A673 (cell line): ENCODE measurements around the gene GUCY1A1.

Experiments
- CTCF ChIP-seq: fragments of 300-800, 200-600 bp; sonication (generic); conservative IDR thresholded peaks from 2 replicates; pipeline ENCODE4 v1.5.1; 2017; ENCODE audit warnings: low read depth, mild to moderate bottlenecking, antibody characterized with exemption, low read length, moderate library complexity, mixed read lengths
- EZH2 ChIP-seq: fragments of 200-600 bp; sonication (generic); IDR thresholded peaks from 2 replicates; pipeline ENCODE4 v1.6.1; 2017; ENCODE audit warnings: borderline replicate concordance, low read depth, mild to moderate bottlenecking, mixed read lengths, antibody characterized with exemption, low read length; ENCODE audit not compliant: poor library complexity, severe bottlenecking

DNA sequence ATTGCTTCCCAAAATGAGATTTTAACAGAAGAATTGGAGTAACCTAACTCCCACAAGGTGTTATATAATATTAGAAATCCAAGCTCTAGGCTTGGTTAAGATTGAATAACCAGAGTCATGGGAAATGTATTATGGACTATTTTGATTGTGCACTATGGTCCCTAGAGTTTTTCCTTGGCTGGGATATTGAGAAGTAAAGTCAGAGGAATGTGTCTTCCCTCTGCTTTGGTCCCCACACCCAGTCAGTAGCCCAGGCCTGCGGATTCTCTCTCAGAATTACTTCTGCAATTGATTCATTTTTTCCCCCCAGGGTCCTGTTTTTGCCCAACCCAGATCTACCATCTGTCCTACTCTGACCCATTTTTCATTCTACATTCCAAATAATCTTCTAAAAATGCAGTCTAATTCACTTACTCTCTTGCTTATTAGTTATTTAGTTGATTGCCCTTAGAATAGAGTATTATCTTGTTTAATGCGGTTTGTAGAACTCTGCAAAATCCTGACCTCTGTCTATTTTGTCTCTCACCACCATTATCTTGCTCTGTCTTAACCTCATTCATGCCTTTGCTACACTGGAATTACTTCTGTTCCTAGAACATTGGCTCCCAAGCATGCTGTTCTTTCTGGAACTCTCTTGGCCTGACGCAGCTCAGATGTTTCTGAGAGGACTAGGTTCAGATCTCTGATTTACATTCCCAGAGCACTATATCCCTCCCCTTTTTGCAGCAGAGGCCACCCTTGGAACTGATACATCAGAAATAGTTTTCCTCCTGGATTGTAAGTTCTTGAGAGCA is 23.6 kb downstream of the GUCY1A1 start:
- TF ChIP-seq CTCF = no peak
- TF ChIP-seq EZH2 = no peak
